Mesendoderm (in vitro differentiated cells): Measurements from ENCODE around the gene DOCK10.

ENCODE experiments used
- DNase-seq: peaks from one replicate; pipeline ENCODE4 v3.0.0; 2013
- H2AK5ac ChIP-seq: 2 replicates; pipeline ENCODE4 v1.6.1; 2013; ENCODE audit warnings: low read length, inconsistent platforms
- H2BK120ac ChIP-seq: 2 replicates; pipeline ENCODE4 v1.6.1; 2013; ENCODE audit warnings: low read depth, mild to moderate bottlenecking, low read length, moderate library complexity, mixed read lengths
- H2BK15ac ChIP-seq: replicated peaks from 2 replicates; pipeline ENCODE4 v1.6.1; 2013; ENCODE audit warnings: low read depth, mild to moderate bottlenecking, moderate library complexity
- H2BK5ac ChIP-seq: 2 replicates; pipeline ENCODE4 v1.6.1; 2013; ENCODE audit warnings: low read length, inconsistent platforms
- H3K18ac ChIP-seq: 2 replicates; pipeline ENCODE4 v1.6.1; 2013; ENCODE audit warnings: mild to moderate bottlenecking, low read length, mixed read lengths
- H3K23ac ChIP-seq: one replicate; pipeline ENCODE4 v1.6.1; 2013; ENCODE audit warnings: low read length
- H3K27ac ChIP-seq: 2 replicates; pipeline ENCODE4 v1.5.1; 2013; ENCODE audit warnings: low read depth, mild to moderate bottlenecking, inconsistent platforms, low read length, moderate library complexity
- H3K27me3 ChIP-seq: 2 replicates; pipeline ENCODE4 v1.6.1; 2013; ENCODE audit warnings: low read length, control low read depth, mild to moderate bottlenecking, inconsistent platforms; ENCODE audit not compliant: insufficient read depth, poor library complexity
- H3K36me3 ChIP-seq: 2 replicates; pipeline ENCODE4 v1.6.1; 2013; ENCODE audit warnings: low read length, inconsistent platforms; ENCODE audit not compliant: control insufficient read depth, insufficient read depth
- H3K4ac ChIP-seq: one replicate; pipeline ENCODE4 v1.6.1; 2013; ENCODE audit warnings: low read depth, mild to moderate bottlenecking, low read length, moderate library complexity
- H3K4me1 ChIP-seq: 2 replicates; pipeline ENCODE4 v1.6.1; 2013; ENCODE audit warnings: low read depth, low read length, inconsistent platforms; ENCODE audit not compliant: control insufficient read depth
- H3K4me2 ChIP-seq: 2 replicates; pipeline ENCODE4 v1.6.1; 2013; ENCODE audit warnings: low read length
- H3K4me3 ChIP-seq: 2 replicates; pipeline ENCODE4 v1.5.1; 2013; ENCODE audit warnings: mild to moderate bottlenecking, low read length
- H3K56ac ChIP-seq: one replicate; pipeline ENCODE4 v1.6.1; 2013; ENCODE audit warnings: low read length
- H3K79me1 ChIP-seq: 2 replicates; pipeline ENCODE4 v1.6.1; 2013; ENCODE audit warnings: low read length, inconsistent platforms
- H3K79me2 ChIP-seq: 2 replicates; pipeline ENCODE4 v1.6.1; 2013; ENCODE audit warnings: mild to moderate bottlenecking, low read length; ENCODE audit not compliant: control insufficient read depth, insufficient read depth
- H3K9ac ChIP-seq: 2 replicates; pipeline ENCODE4 v1.6.1; 2013; ENCODE audit warnings: low read length, inconsistent platforms
- H4K5ac ChIP-seq: one replicate; pipeline ENCODE4 v1.6.1; 2013; ENCODE audit warnings: low read length
- H4K8ac ChIP-seq: one replicate; pipeline ENCODE4 v1.6.1; 2013; ENCODE audit warnings: low read depth, mild to moderate bottlenecking, control low read depth, low read length, moderate library complexity
- WGBS: extraction: QIAGEN DNeasy Blood & Tissue Kit; methylation state at CpG from one replicate; pipeline ENCODE4 v1.1.7; 2013; ENCODE audit warnings: low lambda C conversion rate, missing lambda C conversion rate; ENCODE audit not compliant: insufficient coverage; ENCODE audit errors: extremely low coverage; 5-methylcytosine and 5-hydroxymethylcytosine counted together

The DOCK10 gene

DNA sequence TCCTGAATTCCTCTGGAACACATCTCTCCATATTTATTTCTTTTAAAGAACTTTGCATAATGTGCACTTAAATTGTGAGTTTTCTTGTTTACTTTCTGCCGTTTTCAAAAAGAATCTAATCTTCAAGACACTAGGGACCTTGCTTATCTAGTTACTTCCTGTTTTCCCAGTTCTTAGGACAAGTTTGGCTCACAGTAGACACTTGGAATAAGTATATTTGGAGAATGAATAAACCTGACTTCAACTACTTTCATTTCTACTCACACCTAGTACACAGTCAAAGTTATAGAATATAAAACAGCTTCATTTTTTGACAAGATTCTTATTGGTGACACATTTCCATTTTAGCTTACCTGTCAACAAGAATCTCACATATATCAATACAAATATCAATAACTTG, 170.5 kb downstream of the DOCK10 start:
- H3K9ac ChIP-seq = no peak overlapping the region

DNA sequence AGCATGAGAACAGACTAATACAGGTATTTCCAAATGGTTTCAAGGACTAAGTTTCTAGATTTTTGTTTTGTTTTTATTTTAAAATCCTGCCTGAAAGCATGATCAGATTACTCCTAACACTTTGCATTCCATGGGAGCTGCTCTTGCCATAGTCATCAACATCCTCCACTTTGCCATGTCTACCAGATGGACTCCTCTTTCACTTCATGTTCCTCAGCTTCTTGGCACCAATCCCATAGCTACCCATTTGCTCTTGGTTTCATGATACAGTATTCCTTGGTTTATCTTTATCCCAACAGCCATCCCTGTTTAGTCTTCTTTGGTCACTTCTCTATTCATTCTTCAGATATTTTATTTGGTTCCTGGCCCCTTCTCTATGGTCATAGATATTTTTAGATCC, 171.9 kb downstream of the DOCK10 start:
- no peaks in the 10 kb centered on the region for H3K79me1 ChIP-seq
- no peak overlapping the region for H2BK5ac ChIP-seq
- no peak overlapping the region for H3K56ac ChIP-seq
- H3K4me3 ChIP-seq = no peak overlapping the region
- H2AK5ac ChIP-seq = no peak overlapping the region
- H3K23ac ChIP-seq = no peak overlapping the region
- H3K79me2 ChIP-seq = no peaks in the 10 kb centered on the region
- no peaks in the 10 kb centered on the region for H3K36me3 ChIP-seq
- no peak overlapping the region for H4K5ac ChIP-seq
- no peaks in the 10 kb centered on the region for H3K4me1 ChIP-seq
- no peak overlapping the region for H2BK15ac ChIP-seq
- H2BK120ac ChIP-seq = no peak overlapping the region
- H3K27ac ChIP-seq = no peak overlapping the region
- H4K8ac ChIP-seq = no peak overlapping the region
- H3K27me3 ChIP-seq = no peaks in the 10 kb centered on the region
- no peak overlapping the region for H3K9ac ChIP-seq
- H3K4me2 ChIP-seq = no peak overlapping the region
- DNase-seq = no peak
- H3K18ac ChIP-seq = no peak overlapping the region
- H3K4ac ChIP-seq = no peak overlapping the region

More for the DNA sequence above, 170.5 kb downstream of the DOCK10 start:
- Histone ChIP-seq H3K36me3 (no peaks in the 10 kb centered on the region), H3K79me1 (no peaks in the 10 kb centered on the region), H3K4me2 (no peak overlapping the region), H2BK120ac (no peak overlapping the region), H3K4me3 (no peak overlapping the region), H3K4ac (no peak overlapping the region), H3K27me3 (no peaks in the 10 kb centered on the region), H3K56ac (no peak overlapping the region), H4K8ac (no peak overlapping the region), H2AK5ac (no peak overlapping the region), H3K18ac (no peak overlapping the region), H3K79me2 (no peaks in the 10 kb centered on the region), H3K27ac (no peak overlapping the region), H2BK5ac (no peak overlapping the region), H3K23ac (no peak overlapping the region), H4K5ac (no peak overlapping the region), H2BK15ac (no peak overlapping the region), H3K4me1 (no peaks in the 10 kb centered on the region)
- DNase-seq = no peak
- no CpG with 5 or more reads among the region's 1 CpG for WGBS

DNA sequence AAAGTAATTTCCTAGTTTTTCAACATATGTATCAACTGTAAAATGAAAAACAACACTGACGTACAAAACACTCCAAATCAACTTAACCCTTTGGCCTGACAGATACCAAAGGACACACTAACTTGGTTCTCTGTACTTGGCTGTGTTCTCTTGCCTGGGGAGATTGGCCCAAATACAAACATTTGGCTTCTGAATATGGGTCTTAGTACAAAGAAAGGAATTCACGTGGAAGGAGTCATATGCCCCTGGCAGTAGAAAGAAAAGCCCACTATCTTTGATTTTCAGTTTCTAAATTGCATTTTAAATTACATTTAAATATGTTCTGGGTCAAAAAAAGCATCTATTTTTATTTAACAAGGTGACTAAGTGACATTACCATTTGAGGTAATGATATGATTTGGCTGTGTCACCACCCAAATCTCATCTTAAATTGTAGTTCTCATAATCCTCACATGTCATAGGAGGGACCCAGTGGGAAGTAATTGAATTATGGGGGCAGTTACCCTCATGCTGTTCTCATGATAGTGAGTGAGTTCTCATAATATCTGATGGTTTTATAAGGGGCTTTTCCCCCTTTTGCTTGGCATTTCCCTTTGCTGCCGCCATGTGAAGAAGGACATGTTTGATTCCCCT, 172.6 kb downstream of the DOCK10 start:
- H2BK15ac ChIP-seq = no peak overlapping the region
- H3K4me2 ChIP-seq = no peak overlapping the region
- H2AK5ac ChIP-seq = no peak overlapping the region
- H3K56ac ChIP-seq = no peak overlapping the region
- H3K36me3 ChIP-seq = no peaks in the 10 kb centered on the region
- no peak overlapping the region for H2BK5ac ChIP-seq
- H3K4ac ChIP-seq = no peak overlapping the region
- no peaks in the 10 kb centered on the region for H3K4me1 ChIP-seq
- no peaks in the 10 kb centered on the region for H3K79me2 ChIP-seq
- no peak overlapping the region for H3K27ac ChIP-seq
- H2BK120ac ChIP-seq = no peak overlapping the region
- H3K23ac ChIP-seq = no peak overlapping the region
- H4K8ac ChIP-seq = no peak overlapping the region
- H3K27me3 ChIP-seq = no peaks in the 10 kb centered on the region
- WGBS = no CpG with 5 or more reads among the region's 3 CpGs
- H3K18ac ChIP-seq = no peak overlapping the region
- no peaks in the 10 kb centered on the region for H3K79me1 ChIP-seq
- DNase-seq = no peak
- H3K4me3 ChIP-seq = no peak overlapping the region
- H3K9ac ChIP-seq = no peak overlapping the region
- H4K5ac ChIP-seq = no peak overlapping the region

DNA sequence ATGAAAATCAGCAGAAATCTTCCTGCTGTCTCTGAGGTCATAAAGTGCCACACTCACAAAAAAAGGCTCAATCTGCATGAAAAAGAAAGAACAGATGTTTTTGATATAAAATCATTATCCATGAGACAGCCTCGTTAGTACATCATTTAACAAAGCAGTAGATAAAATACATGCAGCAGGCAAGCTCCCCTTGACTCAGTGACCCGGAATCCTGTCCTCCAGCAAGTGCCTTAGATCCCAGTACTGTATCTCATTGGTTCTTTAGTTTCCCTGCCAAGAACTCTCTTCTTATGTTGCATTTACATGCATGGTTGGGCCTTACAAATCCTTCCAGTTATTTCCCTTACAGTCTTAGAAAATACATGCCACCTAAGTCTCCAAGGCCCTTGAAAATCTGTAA, 177.3 kb downstream of the DOCK10 start:
- Histone ChIP-seq H3K23ac (no peak overlapping the region), H2BK15ac (no peak overlapping the region), H2BK120ac (no peak overlapping the region), H4K5ac (no peak overlapping the region), H3K4me2 (no peak overlapping the region), H3K18ac (no peak overlapping the region), H3K4ac (no peak overlapping the region), H3K27ac (no peak overlapping the region), H4K8ac (no peak overlapping the region), H3K36me3 (no peaks in the 10 kb centered on the region), H3K9ac (no peak overlapping the region), H3K79me2 (no peaks in the 10 kb centered on the region), H3K4me3 (no peak overlapping the region), H3K56ac (no peak overlapping the region), H3K27me3 (no peaks in the 10 kb centered on the region), H2AK5ac (no peak overlapping the region), H3K79me1 (no peaks in the 10 kb centered on the region), H3K4me1 (no peaks in the 10 kb centered on the region), H2BK5ac (no peak overlapping the region)
- no CpG with 5 or more reads among the region's 2 CpGs for WGBS
- no peak for DNase-seq

DNA sequence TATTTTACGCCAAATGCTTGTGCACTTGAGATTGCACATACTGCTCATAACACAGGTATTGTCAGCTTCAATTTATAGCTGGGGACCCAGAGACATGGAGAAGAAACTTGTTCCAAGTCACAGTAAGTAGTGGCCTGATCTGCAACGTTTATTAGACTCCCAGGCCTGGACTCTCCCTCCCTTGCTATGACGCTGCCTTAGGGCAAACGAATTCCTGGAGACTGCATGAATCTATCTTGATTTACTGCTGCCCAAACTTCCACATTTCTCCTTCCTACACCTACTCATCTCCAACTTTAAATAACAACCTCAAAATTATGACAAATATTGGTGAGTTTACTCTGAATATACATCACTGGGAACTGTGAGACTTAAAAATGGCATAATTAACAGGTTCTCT, 181.0 kb downstream of the DOCK10 start:
- Histone ChIP-seq H3K4me1 (no peaks in the 10 kb centered on the region), H3K4me3 (no peak overlapping the region), H2BK120ac (no peak overlapping the region), H2BK5ac (no peak overlapping the region), H3K18ac (no peak overlapping the region), H3K56ac (no peak overlapping the region), H4K8ac (no peak overlapping the region), H2AK5ac (no peak overlapping the region), H3K36me3 (no peaks in the 10 kb centered on the region), H4K5ac (no peak overlapping the region), H2BK15ac (no peak overlapping the region), H3K27ac (no peak overlapping the region), H3K27me3 (no peaks in the 10 kb centered on the region), H3K79me2 (no peaks in the 10 kb centered on the region), H3K4me2 (no peak overlapping the region), H3K4ac (no peak overlapping the region), H3K79me1 (no peaks in the 10 kb centered on the region), H3K9ac (no peak overlapping the region), H3K23ac (no peak overlapping the region)
- no peak for DNase-seq
- no CpG with 5 or more reads among the region's 4 CpGs for WGBS

DNA sequence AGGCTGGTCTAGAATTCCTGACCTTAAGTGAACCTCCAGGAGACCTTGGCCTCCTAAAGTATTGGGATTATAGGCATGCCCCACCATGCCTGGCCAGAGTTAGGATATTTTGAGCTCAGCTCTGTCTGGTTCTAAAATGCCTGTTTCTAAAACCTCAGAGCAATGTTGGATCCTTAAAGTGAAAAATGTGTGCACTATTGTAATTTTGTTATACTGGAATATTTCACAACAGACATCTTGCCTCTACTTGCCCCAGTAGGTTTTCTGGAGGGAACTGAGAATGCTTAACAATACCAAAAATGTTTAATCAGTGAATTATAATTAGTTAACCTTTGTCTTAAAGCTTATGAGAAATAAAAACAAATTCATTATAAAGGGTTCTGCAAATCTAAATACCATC, 181.5 kb downstream of the DOCK10 start:
- no peak overlapping the region for H3K56ac ChIP-seq
- no peak overlapping the region for H2BK120ac ChIP-seq
- no peak overlapping the region for H2BK15ac ChIP-seq
- H3K4ac ChIP-seq = no peak overlapping the region
- H3K79me2 ChIP-seq = no peaks in the 10 kb centered on the region
- no peak overlapping the region for H4K5ac ChIP-seq
- no peaks in the 10 kb centered on the region for H3K79me1 ChIP-seq
- H3K18ac ChIP-seq = no peak overlapping the region
- no peak overlapping the region for H3K9ac ChIP-seq
- H3K23ac ChIP-seq = no peak overlapping the region
- no peak overlapping the region for H3K4me2 ChIP-seq
- no peak overlapping the region for H2BK5ac ChIP-seq
- H3K4me3 ChIP-seq = no peak overlapping the region
- no peak overlapping the region for H2AK5ac ChIP-seq
- no peak overlapping the region for H3K27ac ChIP-seq
- no peak for DNase-seq
- no peaks in the 10 kb centered on the region for H3K27me3 ChIP-seq
- H4K8ac ChIP-seq = no peak overlapping the region
- no peaks in the 10 kb centered on the region for H3K4me1 ChIP-seq
- no peaks in the 10 kb centered on the region for H3K36me3 ChIP-seq
